Left ventricle myocardium inferior (tissue), 1 donor: Measurements from ENCODE around the gene BCR. TPM values are rescaled to one million over a fixed set of nuclear protein-coding genes. Genes with fewer than 3 reads are reported as not detected.
A peak's percentile ranks its signal among the peaks of the same experiment; 100 is the strongest.

Experiments
- DNase-seq: peaks from one replicate; pipeline ENCODE4 v3.0.0-alpha.2; 2020
- H3K27ac ChIP-seq: fragments of 200-600 bp; replicated peaks from 2 replicates; pipeline ENCODE4 v1.8.0; 2021
- H3K27me3 ChIP-seq: fragments of 200-600 bp; 2 replicates; pipeline ENCODE4 v1.8.0; 2021; ENCODE audit warnings: low read depth
- H3K36me3 ChIP-seq: fragments of 200-600 bp; 2 replicates; pipeline ENCODE4 v1.8.0; 2021
- H3K4me1 ChIP-seq: fragments of 200-600 bp; 2 replicates; pipeline ENCODE4 v1.8.0; 2021
- H3K4me3 ChIP-seq: fragments of 200-600 bp; 2 replicates; pipeline ENCODE4 v1.8.0; 2021; ENCODE audit warnings: mild to moderate bottlenecking, moderate library complexity
- H3K9me3 ChIP-seq: fragments of 200-600 bp; replicated peaks from 2 replicates; pipeline ENCODE4 v1.8.0; 2021
- CTCF ChIP-seq: fragments of 200-600 bp; IDR thresholded peaks from 2 replicates; pipeline ENCODE4 v1.8.0; 2021; ENCODE audit warnings: antibody characterized with exemption, mild to moderate bottlenecking, borderline replicate concordance
- intact Hi-C: fragments of 100-400 bp; cut with micrococcal nuclease; formaldehyde crosslinking; loops from one replicate; pipeline ENCODE4 v1.11.0; 2022
- total RNA-seq: library from RNA; stranded (reverse); fragmentation: NEBNext Ultra II Directional; extraction: Animal tissue kit (Norgen Biotek cat#: 25700); gene quantifications from one replicate; pipeline ENCODE4 v1.2.1, GENCODE V29; 2021
- donor health status: DM: no; HTN: yes; CAD: no; lungs with severe emphysema.

BCR gene
- total RNA-seq, 1 donor from 2014 or later = 26.7 TPM

- DNase-seq = no peak
- Histone ChIP-seq H3K27me3 (no peaks in the 10 kb centered on the region), H3K36me3 (no peaks in the 10 kb centered on the region), H3K4me1 (peaks cover 73% of the 10 kb centered on the region), H3K9me3 (peaks cover 21% of the 10 kb centered on the region), H3K27ac (peak overlapping the region; percentile 78), H3K4me3 (no peak overlapping the region)
- intact Hi-C loops = no loop called here
- TF ChIP-seq CTCF = no peak
Measured at GRCh38 chr22:23227380-23227779, 47.1 kb downstream of the BCR start.

GRCh38 chr22:23228503-23228902, 48.2 kb downstream of the BCR start:
- intact Hi-C loops = no loop called here
- DNase-seq = no peak
- Histone ChIP-seq H3K4me3 (no peak overlapping the region), H3K36me3 (no peaks in the 10 kb centered on the region), H3K9me3 (peaks cover 21% of the 10 kb centered on the region), H3K27ac (no peak overlapping the region), H3K4me1 (peaks cover 73% of the 10 kb centered on the region), H3K27me3 (no peaks in the 10 kb centered on the region)
- no peak for TF ChIP-seq CTCF

- H3K27ac ChIP-seq = no peak overlapping the region
- no peaks in the 10 kb centered on the region for H3K36me3 ChIP-seq
- intact Hi-C loops = no loop called here
- no peak overlapping the region for H3K4me3 ChIP-seq
- TF ChIP-seq CTCF = no peak
- H3K4me1 ChIP-seq = peaks cover 73% of the 10 kb centered on the region
- no peak for DNase-seq
- H3K9me3 ChIP-seq = peaks cover 21% of the 10 kb centered on the region
- H3K27me3 ChIP-seq = no peaks in the 10 kb centered on the region
Measured at GRCh38 chr22:23229646-23230045, 49.3 kb downstream of the BCR start.

- DNase-seq = no peak
- Histone ChIP-seq H3K4me1 (peaks cover 71% of the 10 kb centered on the region), H3K4me3 (no peak overlapping the region), H3K9me3 (peaks cover 21% of the 10 kb centered on the region), H3K36me3 (no peaks in the 10 kb centered on the region), H3K27ac (no peak overlapping the region), H3K27me3 (no peaks in the 10 kb centered on the region)
- intact Hi-C loops = no loop called here
- no peak for TF ChIP-seq CTCF
Measured at GRCh38 chr22:23230348-23231068, 50.2 kb downstream of the BCR start.

- Histone ChIP-seq H3K27ac (no peak overlapping the region), H3K36me3 (no peaks in the 10 kb centered on the region), H3K4me3 (no peak overlapping the region), H3K4me1 (peaks cover 70% of the 10 kb centered on the region), H3K9me3 (peaks cover 21% of the 10 kb centered on the region), H3K27me3 (no peaks in the 10 kb centered on the region)
- TF ChIP-seq CTCF = no peak
- intact Hi-C loops = no loop called here
- no peak for DNase-seq
Measured at GRCh38 chr22:23231471-23232093, 51.3 kb downstream of the BCR start.
